GM12875 (cell line): Measurements from ENCODE around the gene SSU72.
"Not testable (repeated sequence)": the region's sequence is repeated elsewhere in the genome, so short reads cannot be mapped to it uniquely, and the experiment has no call there.

Source experiments
- H3K4me3 ChIP-seq: one replicate; pipeline ENCODE4 v1.5.1; 2011; ENCODE audit warnings: low read depth, low read length, control low read depth
- CTCF ChIP-seq: IDR thresholded peaks from 2 replicates; pipeline ENCODE4 v1.5.1; 2011; ENCODE audit warnings: low read depth, mild to moderate bottlenecking, control low read depth, inconsistent platforms, low read length, moderate library complexity, borderline replicate concordance; ENCODE audit not compliant: insufficient read depth

SSU72 gene

GRCh38 chr1:1529936-1530335 is 44.7 kb downstream of the SSU72 start:
- no peak for TF ChIP-seq CTCF
- no peak overlapping the region for H3K4me3 ChIP-seq

- no peak overlapping the region for H3K4me3 ChIP-seq
- no peak for TF ChIP-seq CTCF
Measured at GRCh38 chr1:1529321-1529720, 45.3 kb downstream of the SSU72 start.

DNA sequence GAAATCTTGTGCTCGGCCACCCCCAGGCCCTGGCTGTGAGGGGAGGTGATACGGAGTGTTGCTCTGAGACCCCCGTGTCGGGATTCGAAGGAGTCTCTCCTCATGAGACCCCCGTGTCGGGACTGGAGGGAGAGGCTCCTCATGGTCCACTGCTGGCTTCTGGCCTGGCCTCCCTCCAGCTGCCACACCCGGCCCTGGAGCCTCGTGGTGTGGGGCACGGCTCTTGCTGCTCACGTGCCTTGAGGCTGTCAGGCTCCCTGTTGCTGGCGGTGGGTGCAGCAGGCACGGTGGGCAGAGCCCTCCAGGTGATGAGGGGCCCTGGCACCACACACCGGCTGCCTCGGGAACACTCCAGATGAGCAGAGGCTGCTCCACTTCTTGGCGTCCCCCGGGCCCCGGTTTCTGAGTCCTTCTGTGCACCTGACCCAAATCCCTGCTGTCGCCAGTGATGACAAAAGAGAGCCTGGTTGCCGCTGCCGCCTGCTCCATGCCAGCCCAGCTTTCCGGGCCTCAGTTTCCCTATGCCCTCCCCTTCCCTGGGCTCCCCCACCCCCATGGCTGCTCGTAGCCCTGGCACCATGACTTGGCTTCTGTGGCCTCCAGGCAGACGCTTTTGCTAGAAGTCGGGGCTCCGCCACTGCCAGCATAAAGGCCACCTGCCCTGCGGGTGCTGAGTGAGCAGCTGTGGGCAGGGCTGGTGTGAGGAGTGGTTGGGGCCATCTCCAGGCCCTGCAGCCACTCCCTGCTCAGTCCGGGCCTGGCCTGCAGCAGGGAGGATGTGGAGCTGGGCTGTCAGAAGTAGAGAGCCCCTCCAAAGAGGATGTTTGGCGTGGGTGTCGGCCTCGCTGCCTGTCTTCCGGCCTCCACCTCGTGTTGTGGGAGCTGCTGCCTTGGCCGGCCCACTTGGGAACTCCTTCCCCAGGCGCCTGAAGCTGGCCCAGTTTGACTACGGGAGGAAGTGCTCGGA is 46.1 kb downstream of the SSU72 start:
- no peak for TF ChIP-seq CTCF
- no peak overlapping the region for H3K4me3 ChIP-seq

DNA sequence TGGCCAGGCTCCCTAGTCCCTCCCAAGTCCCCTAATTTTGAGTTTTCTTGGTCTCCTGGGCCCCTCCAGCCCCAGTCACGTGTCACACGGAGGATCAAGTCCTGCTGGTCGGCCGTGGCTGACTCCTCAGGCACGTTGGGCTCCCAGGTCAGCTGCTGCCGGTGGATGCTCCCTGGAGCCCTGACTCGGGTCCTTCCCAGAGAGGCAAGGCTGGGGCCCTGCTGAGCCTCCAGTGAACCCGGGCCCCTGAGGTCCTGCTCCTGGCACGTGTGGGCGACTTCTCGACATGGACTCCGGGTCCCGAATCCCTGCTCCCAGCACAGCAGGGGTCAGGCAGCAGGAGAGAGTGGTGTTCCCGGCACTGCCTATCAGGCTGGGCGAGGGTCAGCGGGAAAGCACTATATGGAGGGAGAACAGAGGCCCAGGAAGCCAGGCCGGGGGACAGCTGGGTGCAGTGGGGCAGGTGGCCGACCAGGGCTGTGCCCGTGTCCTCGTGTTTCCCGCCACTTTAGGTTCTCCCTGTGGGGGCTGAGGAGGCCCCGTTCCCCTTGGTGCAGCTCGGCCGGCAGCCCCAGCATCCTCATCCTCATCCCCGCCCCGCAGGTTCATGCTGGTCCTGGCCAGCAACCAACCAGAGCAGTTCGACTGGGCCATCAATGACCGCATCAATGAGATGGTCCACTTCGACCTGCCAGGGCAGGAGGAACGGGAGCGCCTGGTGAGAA is 47.4 kb downstream of the SSU72 start:
- no peak overlapping the region for H3K4me3 ChIP-seq
- no peak for TF ChIP-seq CTCF

DNA sequence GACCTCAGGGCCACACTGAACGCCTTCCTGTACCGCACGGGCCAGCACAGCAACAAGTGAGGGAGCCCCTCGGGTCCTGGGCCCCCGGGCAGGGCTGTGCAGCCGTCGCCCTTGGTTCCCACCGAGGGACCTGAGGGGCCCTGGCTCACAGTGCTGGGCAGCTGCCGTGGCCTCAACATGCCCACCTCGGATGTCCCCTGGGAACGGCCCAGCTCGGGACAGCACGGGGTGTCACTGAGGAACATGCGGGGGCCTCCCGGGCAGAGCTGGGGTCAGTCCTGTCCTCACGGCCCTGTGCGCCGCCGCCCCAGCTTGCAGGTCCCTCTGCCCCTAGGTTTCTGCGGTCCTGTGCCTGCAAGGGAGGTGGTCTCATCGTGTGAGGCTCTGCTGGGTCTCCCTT is 48.2 kb downstream of the SSU72 start:
- not testable (repeated sequence) for H3K4me3 ChIP-seq

- H3K4me3 ChIP-seq, result not testable (repeated sequence)
Measured at GRCh38 chr1:1524750-1525383, 49.8 kb downstream of the SSU72 start.

GRCh38 chr1:1523651-1524050 is 51.0 kb downstream of the SSU72 start:
- not testable (repeated sequence) for H3K4me3 ChIP-seq

- not testable (repeated sequence) for H3K4me3 ChIP-seq
Measured at GRCh38 chr1:1523226-1523625, 51.4 kb downstream of the SSU72 start.

DNA sequence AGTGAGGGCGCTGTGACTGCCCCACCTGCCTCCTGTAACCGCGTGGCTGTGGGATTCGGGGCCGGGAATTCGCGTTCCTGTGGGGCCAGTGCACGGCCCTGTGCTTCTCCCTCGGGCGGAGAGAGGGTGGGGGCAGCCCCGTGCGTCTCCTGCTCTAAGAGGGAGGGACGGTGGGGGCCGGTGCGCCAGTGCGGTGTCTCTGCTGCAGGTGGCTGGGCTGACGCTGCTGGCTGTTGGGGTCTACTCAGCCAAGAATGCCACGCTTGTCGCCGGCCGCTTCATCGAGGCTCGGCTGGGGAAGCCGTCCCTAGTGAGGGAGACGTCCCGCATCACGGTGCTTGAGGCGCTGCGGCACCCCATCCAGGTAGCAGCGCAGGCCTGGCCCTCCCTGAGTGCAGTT is 52.1 kb downstream of the SSU72 start:
- not testable (repeated sequence) for H3K4me3 ChIP-seq
